Measurements from ENCODE around the gene KANSL1. TPM values are rescaled to one million over a fixed set of nuclear protein-coding genes. Genes with fewer than 3 reads are reported as not detected.
"Not testable (repeated sequence)": the region's sequence is repeated elsewhere in the genome, so short reads cannot be mapped to it uniquely, and the experiment has no call there.

KANSL1 gene
- total RNA-seq, 1 donor from 2014 or later = 23.2 TPM

GRCh38 chr17:46006082-46006481 is 187.1 kb downstream of the KANSL1 start:
- DNase-seq (ENCODE audit: low spot score); ATAC-seq: not testable (repeated sequence)

- DNase-seq (ENCODE audit: low spot score) (peak; percentile 75), ATAC-seq (peak; percentile 77)
Measured at GRCh38 chr17:46003907-46004748, 189.1 kb downstream of the KANSL1 start.

GRCh38 chr17:46002973-46003316 is 190.3 kb downstream of the KANSL1 start:
- ATAC-seq = no peak
- DNase-seq (ENCODE audit: low spot score) = no peak

GRCh38 chr17:46002311-46002972 is 190.8 kb downstream of the KANSL1 start:
- ATAC-seq (peak; percentile 94), DNase-seq (ENCODE audit: low spot score) (peak; percentile 73)

GRCh38 chr17:46001390-46002310 is 191.6 kb downstream of the KANSL1 start:
- no peak for ATAC-seq

GRCh38 chr17:46000757-46001156 is 192.5 kb downstream of the KANSL1 start:
- ATAC-seq (no peak), DNase-seq (ENCODE audit: low spot score) (no peak)

More at GRCh38 chr17:46001390-46002310, 191.6 kb downstream of the KANSL1 start:
- no peak for DNase-seq (ENCODE audit: low spot score)

- DNase-seq (ENCODE audit: low spot score) = no peak
Measured at GRCh38 chr17:46000292-46000691, 192.9 kb downstream of the KANSL1 start.

GRCh38 chr17:45999900-46000290 is 193.3 kb downstream of the KANSL1 start:
- DNase-seq (ENCODE audit: low spot score) (no peak), ATAC-seq (no peak)

More at GRCh38 chr17:46000292-46000691, 192.9 kb downstream of the KANSL1 start:
- ATAC-seq = no peak

- DNase-seq (ENCODE audit: low spot score) (no peak), ATAC-seq (no peak)
Measured at GRCh38 chr17:45998987-45999899, 194.0 kb downstream of the KANSL1 start, which contains the start of gene STH. STH (plus strand) TSS chr17:45999250; CDS start chr17:45999280, 30 bp downstream.

GRCh38 chr17:45997624-45998023 is 195.6 kb downstream of the KANSL1 start:
- ATAC-seq = no peak

GRCh38 chr17:45997166-45997565 is 196.1 kb downstream of the KANSL1 start:
- ATAC-seq (no peak), DNase-seq (ENCODE audit: low spot score) (no peak)

More at GRCh38 chr17:45997624-45998023, 195.6 kb downstream of the KANSL1 start:
- DNase-seq (ENCODE audit: low spot score) = no peak

- ATAC-seq (no peak), DNase-seq (ENCODE audit: low spot score) (no peak)
Measured at GRCh38 chr17:45996282-45996937, 196.8 kb downstream of the KANSL1 start.

GRCh38 chr17:45995627-45996270 is 197.5 kb downstream of the KANSL1 start:
- ATAC-seq = peak; percentile 19

GRCh38 chr17:45994987-45995386 is 198.2 kb downstream of the KANSL1 start:
- ATAC-seq = no peak
- DNase-seq (ENCODE audit: low spot score) = no peak

More at GRCh38 chr17:45995627-45996270, 197.5 kb downstream of the KANSL1 start:
- DNase-seq (ENCODE audit: low spot score) = no peak

GRCh38 chr17:45993962-45994627 is 199.1 kb downstream of the KANSL1 start:
- no peak for ATAC-seq
- no peak for DNase-seq (ENCODE audit: low spot score)

- ATAC-seq = no peak
- DNase-seq (ENCODE audit: low spot score) = no peak
Measured at GRCh38 chr17:45992904-45993303, 200.3 kb downstream of the KANSL1 start.

- no peak for DNase-seq (ENCODE audit: low spot score)
- ATAC-seq = no peak
Measured at GRCh38 chr17:45992175-45992574, 201.1 kb downstream of the KANSL1 start.

GRCh38 chr17:45991341-45991740 is 201.9 kb downstream of the KANSL1 start:
- DNase-seq (ENCODE audit: low spot score) (no peak), ATAC-seq (no peak)
